GM19351 (cell line): ENCODE results near the gene H19.

Experiments used
- ATAC-seq: cut with Tn5 transposase; IDR thresholded peaks from one replicate; pipeline ENCODE4 v1.9.1; 2021; ENCODE audit warnings: mild to moderate bottlenecking, moderate library complexity; ENCODE audit not compliant: unreplicated experiment

The H19 gene

DNA sequence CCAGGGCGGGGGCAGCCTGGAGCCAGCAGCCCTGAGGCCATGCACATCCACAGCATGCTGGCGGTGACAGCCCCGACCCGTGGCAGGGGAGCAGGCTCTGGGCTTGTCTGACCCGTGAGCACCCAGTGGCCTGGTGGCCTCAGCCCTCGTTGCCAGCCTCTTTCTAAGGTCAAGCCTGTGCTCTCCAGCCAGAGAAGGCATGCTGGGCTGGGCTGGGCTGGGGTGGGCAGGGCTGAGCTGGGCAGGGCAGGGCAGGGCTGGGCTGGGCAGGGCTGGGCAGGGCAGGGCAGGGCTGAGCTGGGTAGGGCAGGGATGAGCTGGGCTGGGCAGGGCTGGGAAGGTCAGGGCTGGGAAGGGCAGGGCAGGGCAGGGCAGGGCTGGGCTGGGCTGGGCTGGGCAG, 10.6 kb downstream of the H19 start:
- no peak for ATAC-seq

DNA sequence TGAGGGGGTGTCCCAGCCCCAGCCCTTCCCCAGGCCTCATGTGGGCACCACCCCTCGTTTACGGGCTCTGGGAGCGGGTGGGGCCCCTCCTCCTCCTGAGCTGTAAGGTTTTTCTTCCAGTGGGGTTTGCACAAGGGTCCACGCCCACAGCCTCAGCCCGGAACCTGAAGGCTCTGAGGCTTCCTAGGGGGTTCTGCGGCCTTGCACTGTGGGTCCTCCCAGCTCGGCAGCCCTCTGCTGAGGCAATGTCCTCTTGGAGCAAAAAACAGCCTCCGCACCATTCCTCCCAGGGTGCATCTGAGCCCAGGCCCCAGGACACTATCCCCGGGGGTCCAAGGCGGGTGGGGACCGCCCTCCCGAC, 14.1 kb downstream of the H19 start:
- ATAC-seq = no peak

GRCh38 chr11:1982873-1983600, 14.6 kb downstream of the H19 start:
- no peak for ATAC-seq

DNA sequence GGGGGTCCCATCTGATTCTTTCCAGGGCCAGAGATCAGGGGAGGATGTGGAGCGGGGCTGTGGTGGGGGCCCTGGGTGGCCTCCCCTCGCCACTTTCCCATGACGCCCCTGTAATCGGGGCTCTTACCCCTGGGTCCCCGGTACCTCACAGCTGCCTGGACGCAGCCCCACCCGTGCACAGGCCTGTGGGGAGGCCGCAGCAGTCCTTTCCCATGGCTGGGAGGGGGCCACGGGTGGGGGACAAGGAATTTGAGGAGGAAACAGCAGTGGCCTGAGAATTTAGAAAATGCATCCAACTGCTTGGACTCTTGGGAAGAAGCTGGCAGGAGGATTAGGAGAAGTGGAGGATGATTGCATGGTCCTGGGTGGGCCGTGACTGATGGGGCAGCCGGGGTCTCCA, 18.0 kb downstream of the H19 start:
- ATAC-seq = no peak

GRCh38 chr11:1978720-1979473, 18.7 kb downstream of the H19 start:
- ATAC-seq = no peak

- ATAC-seq = no peak
Observed at GRCh38 chr11:1975185-1975584, 22.5 kb downstream of the H19 start.

GRCh38 chr11:1970956-1971355, 26.7 kb downstream of the H19 start:
- no peak for ATAC-seq

- no peak for ATAC-seq
Observed at GRCh38 chr11:1969776-1970175, 27.9 kb downstream of the H19 start.

DNA sequence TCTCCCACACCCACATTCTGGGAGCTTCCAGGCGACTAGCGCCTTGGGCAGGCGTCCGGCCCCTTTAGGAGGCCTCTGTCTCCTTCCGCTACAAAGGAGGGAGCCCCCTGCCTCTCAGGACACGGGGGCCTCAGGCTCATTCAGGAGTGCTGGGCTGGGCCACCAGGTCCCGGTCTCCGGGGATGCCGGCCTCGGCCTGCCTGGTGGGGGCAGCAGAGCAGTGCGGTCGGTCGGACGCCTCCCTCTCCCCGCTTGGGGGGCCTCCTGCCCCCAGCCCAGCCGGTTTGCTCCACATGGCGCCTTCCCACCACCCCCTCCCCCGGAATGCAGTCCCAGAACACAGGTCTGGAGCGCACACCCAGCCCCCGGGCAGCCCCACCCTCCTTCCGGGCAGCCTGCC, 28.6 kb downstream of the H19 start:
- ATAC-seq = no peak

GRCh38 chr11:1968454-1969002, 29.1 kb downstream of the H19 start:
- ATAC-seq = no peak

GRCh38 chr11:1967641-1968225, 29.9 kb downstream of the H19 start:
- ATAC-seq = no peak

DNA sequence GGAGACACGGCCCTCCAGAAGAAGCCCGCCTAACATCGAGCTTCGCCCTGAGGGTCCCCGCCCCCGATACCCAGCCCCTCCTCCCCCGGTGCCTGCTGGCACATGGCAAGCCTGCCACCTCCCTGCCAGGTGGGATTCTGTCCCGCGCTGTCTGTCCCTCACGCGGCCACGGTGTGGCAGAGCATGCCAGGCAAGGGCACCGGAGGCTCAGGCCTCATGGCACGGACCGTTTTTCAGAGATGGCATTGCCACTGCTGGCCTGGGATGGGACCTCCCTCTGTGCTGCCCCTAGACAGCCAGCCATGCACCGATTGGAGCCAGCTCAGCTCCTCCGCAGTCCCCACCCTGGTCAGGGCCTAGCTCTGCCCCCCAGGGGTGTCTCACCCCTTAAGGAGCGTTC, 31.1 kb downstream of the H19 start:
- ATAC-seq = no peak

DNA sequence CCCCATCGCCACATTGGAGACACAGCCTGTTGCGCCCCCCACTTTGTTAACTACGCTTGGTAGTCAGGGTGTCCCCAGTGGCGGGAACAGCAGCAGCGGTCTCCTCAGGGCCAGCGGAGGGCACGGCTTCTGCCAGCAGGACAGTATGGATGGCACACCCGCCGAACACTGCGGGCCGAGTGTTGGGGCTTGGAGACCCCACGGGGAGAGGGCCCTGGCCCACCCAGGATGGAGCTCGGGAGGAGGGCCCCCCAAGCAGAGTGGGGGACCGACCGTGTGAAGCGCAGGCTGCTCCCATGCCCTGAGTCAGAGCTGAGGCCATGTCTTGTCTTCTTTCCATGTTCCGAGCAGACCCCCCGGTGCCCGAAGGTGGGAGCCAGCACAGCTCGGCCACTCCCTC, 32.7 kb downstream of the H19 start:
- no peak for ATAC-seq

DNA sequence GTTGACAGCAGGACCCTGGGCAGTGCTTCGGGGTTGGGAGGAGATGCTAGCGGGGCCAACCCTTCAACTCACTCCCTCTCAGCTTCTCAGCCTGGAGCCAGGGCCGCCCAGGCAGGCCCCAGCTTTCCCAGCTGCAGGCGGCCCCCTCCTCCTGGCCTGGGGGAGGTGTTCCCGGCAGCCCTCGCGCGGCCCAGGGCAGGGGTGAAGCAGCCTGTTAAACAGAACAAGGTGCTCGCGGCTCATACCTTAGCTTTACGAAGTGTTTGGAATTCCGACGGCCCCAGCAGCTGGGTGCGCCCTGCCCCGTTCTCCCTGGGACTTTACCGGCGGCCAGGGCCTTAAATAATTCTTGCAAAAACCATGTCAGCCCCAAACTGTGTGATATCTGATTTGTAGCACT, 33.3 kb downstream of the H19 start:
- ATAC-seq = no peak

- no peak for ATAC-seq
Observed at GRCh38 chr11:1963864-1964263, 33.8 kb downstream of the H19 start.

DNA sequence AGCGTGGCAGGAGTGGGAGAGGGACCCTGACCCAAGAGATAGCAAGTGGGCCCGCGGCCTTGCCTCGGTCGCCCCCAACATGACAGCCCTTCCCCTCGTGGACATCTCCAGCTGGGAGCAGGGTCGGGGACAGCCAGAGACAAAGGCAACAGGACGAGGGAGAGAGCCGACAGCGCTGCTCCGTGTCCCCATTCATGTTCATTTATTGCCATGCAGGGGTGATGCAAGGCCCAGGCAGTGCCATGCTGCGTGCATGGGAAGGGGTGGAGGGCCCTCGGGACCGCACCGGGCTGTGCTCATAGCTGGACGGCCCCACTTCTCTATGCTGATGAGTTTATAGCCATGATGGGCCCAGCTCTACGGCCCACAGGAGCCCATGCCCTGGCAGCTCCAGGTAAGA, 37.9 kb downstream of the H19 start:
- no peak for ATAC-seq

- no peak for ATAC-seq
Observed at GRCh38 chr11:1958367-1958766, 39.3 kb downstream of the H19 start.

DNA sequence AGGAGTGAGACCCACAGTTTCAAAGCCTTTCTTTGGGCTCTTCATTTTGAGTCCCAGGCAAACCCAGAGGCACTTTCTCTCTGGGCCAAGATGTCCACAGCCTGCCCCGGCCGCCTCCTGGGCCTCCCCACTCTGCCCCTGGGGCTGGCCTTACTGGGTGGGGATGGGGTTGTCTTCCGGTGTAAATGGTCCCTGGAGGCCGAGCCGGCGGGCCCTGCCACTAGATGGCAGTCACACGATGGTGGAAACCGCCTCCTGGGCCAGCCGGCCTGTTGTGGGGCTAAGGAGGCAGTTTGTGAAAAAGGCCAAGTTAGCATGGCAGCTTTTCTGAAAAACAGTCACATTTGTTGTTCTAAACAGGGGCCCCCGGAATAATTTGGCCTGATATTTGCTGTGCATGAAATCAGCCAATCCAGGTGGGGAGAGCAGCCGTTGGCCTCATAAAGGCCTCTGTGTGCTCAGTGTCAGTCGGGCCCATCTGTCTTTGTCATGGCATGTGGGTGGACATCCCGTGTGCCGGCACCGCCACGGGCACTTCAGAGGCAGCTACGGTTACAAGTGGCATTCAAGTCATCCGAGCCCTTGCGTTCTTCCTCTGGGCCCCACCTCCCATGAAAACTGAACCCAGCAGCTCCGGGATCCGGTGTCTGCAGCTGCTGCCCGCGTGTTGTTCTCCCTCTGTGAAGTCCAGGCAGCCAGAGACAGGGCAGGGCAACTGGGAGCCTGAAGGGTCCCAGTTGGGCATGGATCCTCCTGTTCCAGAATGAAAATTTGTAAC, 44.0 kb downstream of the H19 start:
- peak; percentile 51 for ATAC-seq

DNA sequence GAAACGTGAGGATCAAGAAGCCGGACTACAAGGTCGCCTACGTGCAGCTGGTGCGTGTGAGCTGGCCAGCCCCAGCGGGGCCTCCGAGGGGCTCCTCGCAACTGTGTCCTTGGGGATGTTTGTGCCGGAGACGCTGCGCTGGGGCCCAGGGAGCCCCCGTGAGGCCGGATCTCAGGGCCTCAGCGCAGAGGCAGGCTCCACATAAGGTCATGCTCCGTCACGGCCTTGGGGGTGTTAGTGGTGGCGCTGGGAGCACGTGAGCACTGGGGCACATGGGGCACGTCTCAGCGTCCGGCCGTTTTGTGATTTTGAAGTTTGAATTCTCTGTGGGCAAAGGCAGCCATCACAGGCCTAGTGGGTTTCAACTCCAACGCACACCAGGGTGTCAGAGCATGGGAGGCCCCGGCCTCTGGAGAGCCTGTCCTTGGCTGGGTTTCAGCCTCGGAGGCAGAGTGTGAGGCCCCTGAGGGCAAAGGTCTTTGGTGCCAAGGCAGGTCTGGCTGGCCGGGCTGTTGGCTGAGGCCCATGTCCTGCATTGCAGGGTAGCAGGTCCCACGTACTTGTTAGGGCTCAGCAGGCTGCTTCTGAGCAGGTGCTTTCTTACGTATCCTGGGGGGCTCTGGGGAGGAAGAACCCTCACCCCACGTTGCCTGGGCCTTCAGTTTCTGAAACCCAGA, 44.7 kb downstream of the H19 start:
- ATAC-seq = no peak

GRCh38 chr11:1949922-1950321, 47.7 kb downstream of the H19 start:
- ATAC-seq = no peak

GRCh38 chr11:1949302-1949701, 48.3 kb downstream of the H19 start:
- ATAC-seq = no peak
